Endothelial cell (in vitro differentiated cells): ENCODE results near the gene ETNPPL. TPM values are rescaled to one million over a fixed set of nuclear protein-coding genes. Genes with fewer than 3 reads are reported as not detected.

Source experiments
- DNase-seq: peaks from one replicate; pipeline ENCODE4 v3.0.0; 2021; ENCODE audit warnings: low spot score
- H3K27ac Mint-ChIP-seq: one replicate; pipeline ENCODE4 v1.8.0; 2021; ENCODE audit warnings: mixed read lengths, inconsistent platforms; ENCODE audit not compliant: unreplicated experiment
- H3K27me3 Mint-ChIP-seq: one replicate; pipeline ENCODE4 v1.8.0; 2021; ENCODE audit warnings: mild to moderate bottlenecking, moderate library complexity, mixed read lengths, inconsistent platforms; ENCODE audit not compliant: unreplicated experiment
- H3K36me3 Mint-ChIP-seq: one replicate; pipeline ENCODE4 v1.8.0; 2021; ENCODE audit warnings: mild to moderate bottlenecking, low read depth, mixed read lengths, inconsistent platforms; ENCODE audit not compliant: unreplicated experiment
- H3K4me1 Mint-ChIP-seq: one replicate; pipeline ENCODE4 v1.8.0; 2021; ENCODE audit warnings: mild to moderate bottlenecking, mixed read lengths, inconsistent platforms; ENCODE audit not compliant: unreplicated experiment
- H3K4me3 Mint-ChIP-seq: one replicate; pipeline ENCODE4 v1.8.0; 2021; ENCODE audit warnings: mild to moderate bottlenecking, mixed read lengths, inconsistent platforms; ENCODE audit not compliant: unreplicated experiment
- H3K9me3 Mint-ChIP-seq: one replicate; pipeline ENCODE4 v1.8.0; 2021; ENCODE audit warnings: mixed read lengths, inconsistent platforms; ENCODE audit not compliant: unreplicated experiment
- CTCF ChIP-seq: fragments of 200-600 bp; sonication (generic); IDR thresholded peaks from one replicate; pipeline ENCODE4 v1.5.0; 2021; ENCODE audit warnings: antibody characterized with exemption; ENCODE audit not compliant: unreplicated experiment
- total RNA-seq: library from RNA; stranded (reverse); fragmentation: NEBNext Ultra II Directional; extraction: Animal tissue kit (Norgen Biotek cat#: 25700); gene quantifications from one replicate; pipeline ENCODE4 v1.2.1, GENCODE V29; 2021; ENCODE audit not compliant: unreplicated experiment

Gene ETNPPL
- total RNA-seq, 1 donor from 2014 or later, result not detected

DNA sequence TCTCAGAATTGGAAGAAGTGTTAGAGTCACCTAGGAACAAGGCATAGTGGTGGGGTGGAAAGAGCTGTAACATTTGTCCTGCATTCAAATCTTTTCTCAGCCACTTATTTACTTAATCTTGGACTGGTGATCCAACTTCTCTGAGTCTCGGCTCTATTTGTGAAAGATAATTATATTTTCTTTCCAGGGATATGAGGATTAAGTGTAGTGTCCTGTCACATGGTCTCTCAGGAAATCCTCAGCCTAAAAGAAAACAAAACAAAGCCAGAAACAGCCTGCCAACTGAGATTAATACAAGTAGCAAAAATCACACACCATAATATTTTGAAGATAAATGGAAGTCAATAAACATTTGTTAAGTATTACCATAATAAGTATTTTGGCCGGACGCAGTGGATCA is 33.3 kb upstream of the ETNPPL start:
- no peak for TF ChIP-seq CTCF
- H3K27me3 Mint-ChIP-seq, result no peaks in the 10 kb centered on the region
- no peaks in the 10 kb centered on the region for H3K9me3 Mint-ChIP-seq
- H3K4me1 Mint-ChIP-seq, result peaks cover 10% of the 10 kb centered on the region
- H3K27ac Mint-ChIP-seq, result no peak overlapping the region
- no peak overlapping the region for H3K4me3 Mint-ChIP-seq
- DNase-seq, result no peak
- no peaks in the 10 kb centered on the region for H3K36me3 Mint-ChIP-seq

GRCh38 chr4:108795733-108796132 is 32.9 kb upstream of the ETNPPL start:
- no peak for TF ChIP-seq CTCF
- Mint-ChIP-seq H3K27me3 (no peaks in the 10 kb centered on the region), H3K4me3 (no peak overlapping the region), H3K36me3 (no peaks in the 10 kb centered on the region), H3K27ac (no peak overlapping the region), H3K4me1 (peaks cover 10% of the 10 kb centered on the region), H3K9me3 (no peaks in the 10 kb centered on the region)
- no peak for DNase-seq

DNA sequence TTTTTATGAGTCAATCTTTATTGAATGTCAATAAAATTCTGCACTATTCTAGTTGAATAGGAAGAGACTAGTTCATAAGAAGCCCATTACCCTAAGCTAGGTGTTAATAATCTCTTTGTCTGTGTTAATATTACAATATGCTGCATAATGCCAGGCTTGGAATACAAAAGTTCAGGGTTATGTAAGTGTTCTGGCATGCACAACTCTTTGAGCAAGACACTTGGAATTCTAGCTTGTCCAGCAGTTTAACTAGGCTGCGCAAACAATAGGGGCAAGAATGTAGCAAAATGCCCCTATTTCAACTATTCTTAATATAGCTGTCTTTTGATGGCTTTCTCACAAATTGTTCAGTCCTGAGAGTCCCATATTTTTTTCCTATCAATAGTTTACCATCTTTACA is 31.3 kb upstream of the ETNPPL start:
- no peak for DNase-seq
- Mint-ChIP-seq H3K36me3 (no peaks in the 10 kb centered on the region), H3K27me3 (no peaks in the 10 kb centered on the region), H3K4me1 (peaks cover 10% of the 10 kb centered on the region), H3K4me3 (no peak overlapping the region), H3K9me3 (no peaks in the 10 kb centered on the region), H3K27ac (no peak overlapping the region)
- TF ChIP-seq CTCF, result no peak

- TF ChIP-seq CTCF, result no peak
- no peak for DNase-seq
- no peaks in the 10 kb centered on the region for H3K9me3 Mint-ChIP-seq
- H3K4me3 Mint-ChIP-seq, result no peak overlapping the region
- H3K27me3 Mint-ChIP-seq, result no peaks in the 10 kb centered on the region
- H3K36me3 Mint-ChIP-seq, result no peaks in the 10 kb centered on the region
- H3K4me1 Mint-ChIP-seq, result peaks cover 10% of the 10 kb centered on the region
- H3K27ac Mint-ChIP-seq, result no peak overlapping the region
Observed at GRCh38 chr4:108793415-108793814, 30.6 kb upstream of the ETNPPL start.

DNA sequence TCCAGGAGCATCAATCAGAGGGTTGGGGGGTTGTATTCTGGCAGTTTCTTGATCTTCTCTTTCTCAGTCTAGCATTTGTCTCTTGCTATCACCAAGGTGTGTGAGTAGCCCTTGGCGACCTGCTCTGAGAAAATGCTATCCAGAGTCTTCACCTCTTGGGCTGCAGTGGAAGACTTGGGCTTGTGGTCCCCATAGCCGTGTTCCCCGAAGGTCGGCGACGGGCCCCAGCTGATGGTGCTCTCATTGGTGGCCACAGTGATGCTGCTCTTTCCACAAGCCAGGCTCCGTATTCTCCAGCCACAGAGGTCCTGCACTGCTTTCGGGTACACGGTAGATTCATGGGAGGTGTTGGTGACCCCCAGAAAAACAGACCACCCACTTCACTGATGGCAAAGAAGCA is 25.9 kb upstream of the ETNPPL start:
- no peak for DNase-seq
- no peaks in the 10 kb centered on the region for H3K9me3 Mint-ChIP-seq
- no peak overlapping the region for H3K4me3 Mint-ChIP-seq

More for the DNA sequence above, 25.9 kb upstream of the ETNPPL start:
- Mint-ChIP-seq H3K4me1 (no peaks in the 10 kb centered on the region), H3K27me3 (peaks cover 2% of the 10 kb centered on the region), H3K27ac (no peak overlapping the region), H3K36me3 (no peaks in the 10 kb centered on the region)
- TF ChIP-seq CTCF, result no peak
